Lower lobe of right lung (tissue), 2 donors: ENCODE measurements around the gene ANKH. TPM values are rescaled to one million over a fixed set of nuclear protein-coding genes. Genes with fewer than 3 reads are reported as not detected.
"Not testable (repeated sequence)": the region's sequence is repeated elsewhere in the genome, so short reads cannot be mapped to it uniquely, and the experiment has no call there.

Experiments used
- ATAC-seq, 2 donors: fragments of 200-7000 bp; cut with Tn5 transposase; one replicate each; pipeline ENCODE4 v1.9.1; 2020 to 2022; ENCODE audit warnings: mild to moderate bottlenecking in 2 of 2, moderate library complexity in 2 of 2
- DNase-seq: peaks from one replicate; pipeline ENCODE4 v3.0.0-alpha.2; 2020
- H3K27ac ChIP-seq: fragments of 200-600 bp; one replicate; pipeline ENCODE4 v1.8.0; 2022
- H3K27me3 ChIP-seq: fragments of 200-600 bp; one replicate; pipeline ENCODE4 v1.8.0; 2022; ENCODE audit warnings: low read depth
- H3K36me3 ChIP-seq: fragments of 200-600 bp; one replicate; pipeline ENCODE4 v1.8.0; 2022; ENCODE audit warnings: mild to moderate bottlenecking
- H3K4me1 ChIP-seq: fragments of 200-600 bp; one replicate; pipeline ENCODE4 v1.8.0; 2022
- H3K4me3 ChIP-seq: fragments of 200-600 bp; one replicate; pipeline ENCODE4 v1.8.0; 2022; ENCODE audit warnings: mild to moderate bottlenecking
- H3K9me3 ChIP-seq: fragments of 200-600 bp; one replicate; pipeline ENCODE4 v1.8.0; 2022
- intact Hi-C: fragments of 100-400 bp; cut with DNase I; formaldehyde crosslinking; loops from one replicate; pipeline ENCODE4 v1.11.0; 2022
- total RNA-seq: library from RNA; stranded (reverse); fragmentation: NEBNext Ultra II Directional; extraction: Animal tissue kit (Norgen Biotek cat#: 25700); gene quantifications from one replicate; pipeline ENCODE4 v1.2.1, GENCODE V29; 2021
- TF ChIP-seq, protein P1 (sequence below): fragments of 200-600 bp; IDR thresholded peaks from one replicate; pipeline ENCODE4 v1.8.0; 2022; ENCODE audit warnings: antibody characterized with exemption, mild to moderate bottlenecking
- donor health status: DM: no; HTN: yes; CAD: no; lungs with severe emphysema.

Gene ANKH
- total RNA-seq, 1 donor from 2014 or later: 53.7 TPM

- no peak overlapping the region for H3K27ac ChIP-seq
- intact Hi-C loops: no loop called here
- H3K4me1 ChIP-seq: no peaks in the 10 kb centered on the region
- H3K36me3 ChIP-seq: no peaks in the 10 kb centered on the region
- no peaks in the 10 kb centered on the region for H3K9me3 ChIP-seq
- no peak for DNase-seq
- no peak for ATAC-seq
- H3K4me3 ChIP-seq: no peak overlapping the region
- H3K27me3 ChIP-seq: no peaks in the 10 kb centered on the region
- TF ChIP-seq, protein P1, sequence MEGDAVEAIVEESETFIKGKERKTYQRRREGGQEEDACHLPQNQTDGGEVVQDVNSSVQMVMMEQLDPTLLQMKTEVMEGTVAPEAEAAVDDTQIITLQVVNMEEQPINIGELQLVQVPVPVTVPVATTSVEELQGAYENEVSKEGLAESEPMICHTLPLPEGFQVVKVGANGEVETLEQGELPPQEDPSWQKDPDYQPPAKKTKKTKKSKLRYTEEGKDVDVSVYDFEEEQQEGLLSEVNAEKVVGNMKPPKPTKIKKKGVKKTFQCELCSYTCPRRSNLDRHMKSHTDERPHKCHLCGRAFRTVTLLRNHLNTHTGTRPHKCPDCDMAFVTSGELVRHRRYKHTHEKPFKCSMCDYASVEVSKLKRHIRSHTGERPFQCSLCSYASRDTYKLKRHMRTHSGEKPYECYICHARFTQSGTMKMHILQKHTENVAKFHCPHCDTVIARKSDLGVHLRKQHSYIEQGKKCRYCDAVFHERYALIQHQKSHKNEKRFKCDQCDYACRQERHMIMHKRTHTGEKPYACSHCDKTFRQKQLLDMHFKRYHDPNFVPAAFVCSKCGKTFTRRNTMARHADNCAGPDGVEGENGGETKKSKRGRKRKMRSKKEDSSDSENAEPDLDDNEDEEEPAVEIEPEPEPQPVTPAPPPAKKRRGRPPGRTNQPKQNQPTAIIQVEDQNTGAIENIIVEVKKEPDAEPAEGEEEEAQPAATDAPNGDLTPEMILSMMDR: no peak
Measured at GRCh38 chr5:14824499-14824898, 47.1 kb downstream of the ANKH start.

- TF ChIP-seq, protein P1: no peak
- H3K9me3 ChIP-seq: no peaks in the 10 kb centered on the region
- DNase-seq (no peak), ATAC-seq (no peak)
- H3K4me3 ChIP-seq: no peak overlapping the region
- no peaks in the 10 kb centered on the region for H3K4me1 ChIP-seq
- no peak overlapping the region for H3K27ac ChIP-seq
- no peaks in the 10 kb centered on the region for H3K27me3 ChIP-seq
- intact Hi-C loops: no loop called here
- no peaks in the 10 kb centered on the region for H3K36me3 ChIP-seq
Measured at GRCh38 chr5:14821100-14821845, 50.3 kb downstream of the ANKH start.

DNA sequence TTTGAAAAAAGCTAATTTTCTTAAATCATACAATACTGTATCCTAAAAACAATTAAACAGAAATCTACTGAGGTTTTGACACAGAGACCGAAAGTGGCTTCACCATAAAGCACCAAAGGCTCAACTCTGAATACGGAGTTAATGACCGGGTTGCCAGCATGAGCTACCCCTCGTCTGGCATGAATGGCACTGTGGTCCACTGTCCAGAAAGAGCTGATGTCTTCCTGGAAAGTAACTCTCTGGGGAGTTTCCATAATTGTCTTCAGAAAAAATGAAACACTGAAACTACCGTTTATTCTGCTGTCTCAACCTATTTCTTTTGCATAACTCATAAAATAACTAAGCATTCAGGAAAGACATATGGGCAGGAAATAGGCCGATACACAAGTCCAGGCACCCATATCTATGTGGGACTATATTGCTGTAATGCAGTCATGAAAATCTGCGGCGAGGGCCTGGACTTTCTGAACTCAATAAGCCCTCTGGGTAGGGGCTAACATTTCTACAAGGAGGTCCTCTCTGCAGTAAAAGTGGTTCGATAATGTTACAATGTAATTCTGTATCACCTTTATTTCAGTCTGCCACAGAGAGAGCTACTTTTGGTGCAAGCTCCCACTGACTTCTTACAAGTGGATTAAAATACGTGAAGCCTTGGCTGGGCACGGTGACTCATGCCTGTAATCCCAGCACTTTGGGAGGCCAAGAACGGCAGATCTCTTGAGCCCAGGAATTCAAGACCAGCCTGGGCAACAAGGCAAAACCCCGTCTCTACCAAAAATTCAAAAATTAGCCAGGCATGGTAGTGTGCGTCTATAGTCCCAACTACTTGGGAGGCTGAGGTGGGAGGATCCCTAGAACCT lies 52.4 kb downstream of the ANKH start:
- Histone ChIP-seq H3K27ac (no peak overlapping the region), H3K36me3 (no peaks in the 10 kb centered on the region), H3K4me3 (no peak overlapping the region), H3K9me3 (no peaks in the 10 kb centered on the region), H3K4me1 (no peaks in the 10 kb centered on the region), H3K27me3 (no peaks in the 10 kb centered on the region)
- no peak for ATAC-seq
- TF ChIP-seq, protein P1: no peak
- no peak for DNase-seq
- intact Hi-C loops: no loop called here

DNA sequence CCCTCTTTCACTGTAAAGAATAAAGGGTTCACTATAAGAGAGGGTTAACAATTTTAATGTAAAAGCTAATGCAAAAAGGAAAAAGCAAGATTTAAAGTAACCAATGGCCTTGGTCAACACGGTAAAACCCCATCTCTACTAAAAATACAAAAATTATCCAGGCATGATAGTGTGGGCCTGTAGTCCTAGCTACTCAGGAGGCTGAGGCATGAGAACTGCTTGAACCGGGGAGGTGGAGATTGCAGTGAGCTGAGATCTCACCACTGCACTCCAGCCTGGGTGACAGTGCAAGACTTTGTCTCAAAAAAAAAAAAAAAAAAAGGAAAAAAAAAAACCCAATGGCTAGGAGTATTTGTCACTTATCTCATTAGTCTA lies 53.8 kb downstream of the ANKH start:
- H3K27me3 ChIP-seq, H3K36me3 ChIP-seq, H3K9me3 ChIP-seq, ATAC-seq, H3K4me1 ChIP-seq, H3K4me3 ChIP-seq, H3K27ac ChIP-seq, intact Hi-C loops, DNase-seq: not testable (repeated sequence)

- Histone ChIP-seq H3K27me3 (no peaks in the 10 kb centered on the region), H3K36me3 (no peaks in the 10 kb centered on the region), H3K9me3 (no peaks in the 10 kb centered on the region), H3K4me3 (no peak overlapping the region), H3K27ac (no peak overlapping the region), H3K4me1 (no peaks in the 10 kb centered on the region)
- TF ChIP-seq, protein P1: no peak
- DNase-seq: no peak
- ATAC-seq: peak in 1 of 2 donors; percentile 52
- intact Hi-C loops: no loop called here
Measured at GRCh38 chr5:14816999-14817761, 54.4 kb downstream of the ANKH start.
